CD8-positive, alpha-beta memory T cell (primary cell): Measurements from ENCODE around the gene ODR4. TPM values are rescaled to one million over a fixed set of nuclear protein-coding genes. Genes with fewer than 3 reads are reported as not detected.
"Not testable (repeated sequence)": the region's sequence is repeated elsewhere in the genome, so short reads cannot be mapped to it uniquely, and the experiment has no call there.

Experiments
- CTCF ChIA-PET: fragments of 350-600 bp; sonication (Branson Sonifier 250); formaldehyde crosslinking; loops from one replicate; lab custom pipeline; 2021; ENCODE audit warnings: antibody characterized with exemption; lab: Charles Lee
- POLR2A ChIA-PET: fragments of 350-600 bp; sonication (Branson Sonifier 250); formaldehyde crosslinking; loops from one replicate; lab custom pipeline; 2021; ENCODE audit warnings: antibody characterized with exemption; lab: Charles Lee
- DNase-seq, 5 donors: peaks; one replicate each; pipeline versions ENCODE4 v3.0.0 to v3.0.0-alpha.2; 2020 to 2022; ENCODE audit warnings: mixed read lengths in 1 of 5
- H3K27ac ChIP-seq: one replicate; pipeline ENCODE4 v1.7.0; 2013; ENCODE audit warnings: low read depth, mild to moderate bottlenecking, low read length, moderate library complexity
- H3K27me3 ChIP-seq: 2 replicates; pipeline ENCODE4 v1.7.0; 2013; ENCODE audit warnings: low read length, mild to moderate bottlenecking; ENCODE audit not compliant: insufficient read depth, poor library complexity, severe bottlenecking
- H3K36me3 ChIP-seq: 2 replicates; pipeline ENCODE4 v1.7.0; 2013; ENCODE audit warnings: mild to moderate bottlenecking, low read length, moderate library complexity; ENCODE audit not compliant: insufficient read depth
- H3K4me1 ChIP-seq: 2 replicates; pipeline ENCODE4 v1.7.0; 2013; ENCODE audit warnings: mild to moderate bottlenecking, low read length, moderate library complexity; ENCODE audit not compliant: insufficient read depth
- H3K4me3 ChIP-seq: 2 replicates; pipeline ENCODE4 v1.7.0; 2013; ENCODE audit warnings: mild to moderate bottlenecking, low read length
- H3K9me3 ChIP-seq: 2 replicates; pipeline ENCODE4 v1.7.0; 2013; ENCODE audit warnings: mild to moderate bottlenecking, low read length
- H3K27ac Mint-ChIP-seq, 8 donors: one replicate each; pipeline ENCODE4 v1.8.0; 2020 to 2021; ENCODE audit warnings: mixed read lengths in 8 of 8, mild to moderate bottlenecking in 6 of 8, inconsistent platforms in 3 of 8, moderate library complexity in 3 of 8
- H3K27me3 Mint-ChIP-seq, 2 donors: one replicate each; pipeline ENCODE4 v1.8.0; 2020 to 2021; ENCODE audit warnings: mixed read lengths in 2 of 2, mild to moderate bottlenecking in 1 of 2, moderate library complexity in 1 of 2
- H3K36me3 Mint-ChIP-seq, 3 donors: one replicate each; pipeline ENCODE4 v1.8.0; 2020 to 2021; ENCODE audit warnings: mixed read lengths in 3 of 3, inconsistent platforms in 1 of 3, mild to moderate bottlenecking in 1 of 3
- H3K4me1 Mint-ChIP-seq, 3 donors: one replicate each; pipeline ENCODE4 v1.8.0; 2020 to 2021; ENCODE audit warnings: mixed read lengths in 3 of 3, inconsistent platforms in 1 of 3, mild to moderate bottlenecking in 1 of 3
- H3K4me3 Mint-ChIP-seq, 7 donors: one replicate each; pipeline ENCODE4 v1.8.0; 2020 to 2021; ENCODE audit warnings: mixed read lengths in 7 of 7, mild to moderate bottlenecking in 6 of 7, moderate library complexity in 4 of 7, inconsistent platforms in 2 of 7
- H3K9me3 Mint-ChIP-seq, 5 donors: one replicate each; pipeline ENCODE4 v1.8.0; 2020 to 2022; ENCODE audit warnings: mixed read lengths in 5 of 5, mild to moderate bottlenecking in 3 of 5, moderate library complexity in 2 of 5, inconsistent platforms in 1 of 5
- polyA plus RNA-seq: library from polyadenylated mRNA; unstranded; fragments of 300-500 nt; fragmentation: Illumina TruSeq; gene quantifications from one replicate; pipeline ENCODE4 v1.2.3, GENCODE V29; 2021
- total RNA-seq, 2 experiments: library from RNA; stranded (reverse); gene quantifications; one replicate each; pipeline ENCODE4 v1.2.3, GENCODE V29; 2021

The ODR4 gene
- total and polyA plus RNA-seq, 3 experiments from 2014 or later = 9.9 to 16.3 (median 16.0) TPM

- Mint-ChIP-seq H3K4me3 (no peak overlapping the region), H3K4me1 (peaks cover 0 to 6% (median 0%) of the 10 kb centered on the region in 3 donors), H3K27me3 (no peaks in the 10 kb centered on the region), H3K36me3 (no peaks in the 10 kb centered on the region), H3K27ac (no peak overlapping the region), H3K9me3 (no peaks in the 10 kb centered on the region)
- Histone ChIP-seq H3K4me3 (no peak overlapping the region), H3K4me1 (no peaks in the 10 kb centered on the region), H3K27me3 (no peaks in the 10 kb centered on the region), H3K27ac (no peak overlapping the region), H3K36me3 (no peaks in the 10 kb centered on the region), H3K9me3 (no peaks in the 10 kb centered on the region)
- CTCF ChIA-PET = no interaction called here
- no peak for DNase-seq
- POLR2A ChIA-PET = no interaction called here
These were observed 70.5 kb downstream of the ODR4 start for GRCh38 chr1:186446152-186446551.

GRCh38 chr1:186454981-186455380 lies 79.3 kb downstream of the ODR4 start:
- Mint-ChIP-seq H3K4me1 (no peaks in the 10 kb centered on the region), H3K27me3 (no peaks in the 10 kb centered on the region), H3K9me3 (no peaks in the 10 kb centered on the region), H3K36me3 (no peaks in the 10 kb centered on the region), H3K27ac (peak overlapping the region in 1 of 8 donors; percentile 31), H3K4me3 (no peak overlapping the region)
- Histone ChIP-seq H3K9me3 (no peaks in the 10 kb centered on the region), H3K36me3 (no peaks in the 10 kb centered on the region), H3K27me3 (no peaks in the 10 kb centered on the region), H3K27ac (no peak overlapping the region), H3K4me1 (no peaks in the 10 kb centered on the region), H3K4me3 (no peak overlapping the region)
- ChIA-PET POLR2A (no interaction called here), CTCF (no interaction called here)
- DNase-seq = no peak

GRCh38 chr1:186456729-186457255 lies 81.2 kb downstream of the ODR4 start:
- Mint-ChIP-seq H3K9me3 (no peaks in the 10 kb centered on the region), H3K27ac (no peak overlapping the region), H3K27me3 (no peaks in the 10 kb centered on the region), H3K4me3 (no peak overlapping the region), H3K4me1 (no peaks in the 10 kb centered on the region), H3K36me3 (no peaks in the 10 kb centered on the region)
- Histone ChIP-seq H3K36me3 (no peaks in the 10 kb centered on the region), H3K4me3 (no peak overlapping the region), H3K4me1 (no peaks in the 10 kb centered on the region), H3K27ac (no peak overlapping the region), H3K9me3 (no peaks in the 10 kb centered on the region), H3K27me3 (no peaks in the 10 kb centered on the region)
- ChIA-PET POLR2A (no interaction called here), CTCF (no interaction called here)
- DNase-seq = no peak

GRCh38 chr1:186459161-186459560 lies 83.5 kb downstream of the ODR4 start:
- CTCF ChIA-PET, H3K9me3 Mint-ChIP-seq, H3K27me3 Mint-ChIP-seq, H3K4me3 Mint-ChIP-seq, H3K4me1 ChIP-seq, H3K4me1 Mint-ChIP-seq, H3K27me3 ChIP-seq, H3K9me3 ChIP-seq, H3K4me3 ChIP-seq, H3K36me3 ChIP-seq, DNase-seq, H3K36me3 Mint-ChIP-seq, H3K27ac ChIP-seq, POLR2A ChIA-PET, H3K27ac Mint-ChIP-seq: not testable (repeated sequence)

GRCh38 chr1:186461014-186461413 lies 85.4 kb downstream of the ODR4 start, which contains the start of gene PDC:
PDC (minus strand) TSS chr1:186461114; CDS start chr1:186449459, 11,655 bp downstream.
- Mint-ChIP-seq H3K4me3 (no peak within 1 kb of the TSS), H3K27ac (no peak within 1 kb of the TSS), H3K36me3 (no peaks in the 10 kb centered on the region), H3K9me3 (no peaks in the 10 kb centered on the region), H3K4me1 (no peaks in the 10 kb centered on the region), H3K27me3 (peaks cover 0 to under 1% of the 10 kb centered on the region in 2 donors)
- ChIA-PET CTCF (no interaction called here), POLR2A (no interaction called here)
- Histone ChIP-seq H3K9me3 (no peaks in the 10 kb centered on the region), H3K27ac (no peak within 1 kb of the TSS), H3K27me3 (no peaks in the 10 kb centered on the region), H3K36me3 (no peaks in the 10 kb centered on the region), H3K4me3 (no peak within 1 kb of the TSS), H3K4me1 (no peaks in the 10 kb centered on the region)
- no peak for DNase-seq

GRCh38 chr1:186463511-186463910 lies 87.9 kb downstream of the ODR4 start:
- Histone ChIP-seq H3K4me3 (no peak overlapping the region), H3K9me3 (no peaks in the 10 kb centered on the region), H3K27ac (no peak overlapping the region), H3K4me1 (no peaks in the 10 kb centered on the region), H3K27me3 (no peaks in the 10 kb centered on the region), H3K36me3 (no peaks in the 10 kb centered on the region)
- DNase-seq = no peak
- peaks cover 0 to 3% (median 0%) of the 10 kb centered on the region in 5 donors for H3K9me3 Mint-ChIP-seq
- H3K4me3 Mint-ChIP-seq = no peak overlapping the region
- H3K4me1 Mint-ChIP-seq = no peaks in the 10 kb centered on the region
- no peak overlapping the region for H3K27ac Mint-ChIP-seq
- CTCF ChIA-PET = no interaction called here
- H3K36me3 Mint-ChIP-seq = no peaks in the 10 kb centered on the region
- peaks cover 2 to 10% of the 10 kb centered on the region in 2 donors for H3K27me3 Mint-ChIP-seq
- POLR2A ChIA-PET = no interaction called here

- no peaks in the 10 kb centered on the region for H3K36me3 Mint-ChIP-seq
- DNase-seq = no peak
- H3K27me3 ChIP-seq = no peaks in the 10 kb centered on the region
- H3K4me1 Mint-ChIP-seq = no peaks in the 10 kb centered on the region
- H3K4me3 Mint-ChIP-seq = no peak overlapping the region
- no peak overlapping the region for H3K27ac ChIP-seq
- POLR2A ChIA-PET = no interaction called here
- H3K27ac Mint-ChIP-seq = no peak overlapping the region
- H3K4me3 ChIP-seq = no peak overlapping the region
- no peaks in the 10 kb centered on the region for H3K4me1 ChIP-seq
- peaks cover 2 to 10% of the 10 kb centered on the region in 2 donors for H3K27me3 Mint-ChIP-seq
- peaks cover 0 to 3% (median 0%) of the 10 kb centered on the region in 5 donors for H3K9me3 Mint-ChIP-seq
- H3K9me3 ChIP-seq = no peaks in the 10 kb centered on the region
- CTCF ChIA-PET = no interaction called here
- no peaks in the 10 kb centered on the region for H3K36me3 ChIP-seq
These were observed 88.3 kb downstream of the ODR4 start for GRCh38 chr1:186463926-186464325.

GRCh38 chr1:186465491-186465890 lies 89.9 kb downstream of the ODR4 start:
- H3K4me3 ChIP-seq, H3K27me3 Mint-ChIP-seq, POLR2A ChIA-PET, H3K27me3 ChIP-seq, H3K27ac Mint-ChIP-seq, H3K36me3 ChIP-seq, DNase-seq, CTCF ChIA-PET, H3K36me3 Mint-ChIP-seq, H3K9me3 Mint-ChIP-seq, H3K4me1 Mint-ChIP-seq, H3K27ac ChIP-seq, H3K4me1 ChIP-seq, H3K4me3 Mint-ChIP-seq, H3K9me3 ChIP-seq: not testable (repeated sequence)
